Glutamatergic neuron (in vitro differentiated cells): ENCODE measurements around the gene DLG2. TPM values are rescaled to one million over a fixed set of nuclear protein-coding genes. Genes with fewer than 3 reads are reported as not detected.
A peak's percentile ranks its signal among the peaks of the same experiment; 100 is the strongest.
"Not testable (repeated sequence)": the region's sequence is repeated elsewhere in the genome, so short reads cannot be mapped to it uniquely, and the experiment has no call there.

Source experiments
- DNase-seq: peaks from one replicate; pipeline ENCODE4 v3.0.0; 2022
- H3K27ac Mint-ChIP-seq: one replicate; pipeline ENCODE4 v1.8.0; 2020; ENCODE audit warnings: mild to moderate bottlenecking, mixed read lengths, inconsistent platforms; ENCODE audit not compliant: unreplicated experiment
- H3K27me3 Mint-ChIP-seq: one replicate; pipeline ENCODE4 v1.8.0; 2020; ENCODE audit warnings: mild to moderate bottlenecking, moderate library complexity, mixed read lengths, inconsistent platforms; ENCODE audit not compliant: unreplicated experiment
- H3K36me3 Mint-ChIP-seq: one replicate; pipeline ENCODE4 v1.8.0; 2020; ENCODE audit warnings: mild to moderate bottlenecking, mixed read lengths, inconsistent platforms; ENCODE audit not compliant: unreplicated experiment
- H3K4me1 Mint-ChIP-seq: one replicate; pipeline ENCODE4 v1.8.0; 2020; ENCODE audit warnings: mild to moderate bottlenecking, low read depth, mixed read lengths, inconsistent platforms; ENCODE audit not compliant: unreplicated experiment
- H3K4me3 Mint-ChIP-seq: one replicate; pipeline ENCODE4 v1.8.0; 2020; ENCODE audit warnings: mild to moderate bottlenecking, mixed read lengths, inconsistent platforms; ENCODE audit not compliant: unreplicated experiment
- H3K9me3 Mint-ChIP-seq: one replicate; pipeline ENCODE4 v1.8.0; 2020; ENCODE audit warnings: mild to moderate bottlenecking, moderate library complexity, mixed read lengths, inconsistent platforms; ENCODE audit not compliant: unreplicated experiment
- total RNA-seq: library from RNA; stranded (reverse); fragmentation: NEBNext Ultra II Directional; extraction: Animal tissue kit (Norgen Biotek cat#: 25700); gene quantifications from one replicate; pipeline ENCODE4 v1.2.1, GENCODE V29; 2021; ENCODE audit not compliant: unreplicated experiment
- TF ChIP-seq, protein P1 (sequence below): fragments of 200-600 bp; sonication (generic); IDR thresholded peaks from one replicate; pipeline ENCODE4 v1.5.0; 2021; ENCODE audit not compliant: partially characterized antibody, unreplicated experiment

The DLG2 gene
- total RNA-seq, 1 donor from 2014 or later: 2.9 TPM

- TF ChIP-seq, protein P1, sequence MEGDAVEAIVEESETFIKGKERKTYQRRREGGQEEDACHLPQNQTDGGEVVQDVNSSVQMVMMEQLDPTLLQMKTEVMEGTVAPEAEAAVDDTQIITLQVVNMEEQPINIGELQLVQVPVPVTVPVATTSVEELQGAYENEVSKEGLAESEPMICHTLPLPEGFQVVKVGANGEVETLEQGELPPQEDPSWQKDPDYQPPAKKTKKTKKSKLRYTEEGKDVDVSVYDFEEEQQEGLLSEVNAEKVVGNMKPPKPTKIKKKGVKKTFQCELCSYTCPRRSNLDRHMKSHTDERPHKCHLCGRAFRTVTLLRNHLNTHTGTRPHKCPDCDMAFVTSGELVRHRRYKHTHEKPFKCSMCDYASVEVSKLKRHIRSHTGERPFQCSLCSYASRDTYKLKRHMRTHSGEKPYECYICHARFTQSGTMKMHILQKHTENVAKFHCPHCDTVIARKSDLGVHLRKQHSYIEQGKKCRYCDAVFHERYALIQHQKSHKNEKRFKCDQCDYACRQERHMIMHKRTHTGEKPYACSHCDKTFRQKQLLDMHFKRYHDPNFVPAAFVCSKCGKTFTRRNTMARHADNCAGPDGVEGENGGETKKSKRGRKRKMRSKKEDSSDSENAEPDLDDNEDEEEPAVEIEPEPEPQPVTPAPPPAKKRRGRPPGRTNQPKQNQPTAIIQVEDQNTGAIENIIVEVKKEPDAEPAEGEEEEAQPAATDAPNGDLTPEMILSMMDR: no peak
- no peak for DNase-seq
- Mint-ChIP-seq H3K36me3 (no peaks in the 10 kb centered on the region), H3K9me3 (no peaks in the 10 kb centered on the region), H3K27me3 (no peaks in the 10 kb centered on the region), H3K4me3 (no peak overlapping the region), H3K27ac (no peak overlapping the region), H3K4me1 (no peaks in the 10 kb centered on the region)
These were observed 2026.5 kb downstream of the DLG2 start for GRCh38 chr11:83600661-83601060.

DNA sequence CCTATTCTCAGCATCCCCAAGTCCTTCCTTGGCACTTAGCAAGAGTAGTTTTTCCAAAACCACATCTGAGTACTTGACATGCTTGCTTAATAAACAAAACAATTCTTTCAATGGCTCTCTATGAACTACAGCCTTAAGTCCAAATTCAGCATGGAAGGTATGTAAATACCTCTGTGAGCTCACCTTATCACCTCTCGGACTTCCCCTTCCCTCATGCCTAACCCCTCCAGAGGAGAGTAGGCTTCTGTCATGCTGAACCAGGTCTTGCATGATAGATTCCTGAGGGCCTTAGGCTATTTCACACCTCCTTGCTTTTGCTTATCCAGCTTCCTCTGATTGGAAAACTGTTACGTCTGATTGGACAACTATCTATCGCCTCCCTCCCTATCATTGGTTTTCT is 2028.1 kb downstream of the DLG2 start:
- H3K36me3 Mint-ChIP-seq: no peaks in the 10 kb centered on the region
- no peaks in the 10 kb centered on the region for H3K9me3 Mint-ChIP-seq
- no peak overlapping the region for H3K4me3 Mint-ChIP-seq
- TF ChIP-seq, protein P1: no peak
- no peak overlapping the region for H3K27ac Mint-ChIP-seq
- DNase-seq: no peak
- no peaks in the 10 kb centered on the region for H3K4me1 Mint-ChIP-seq
- no peaks in the 10 kb centered on the region for H3K27me3 Mint-ChIP-seq

GRCh38 chr11:83587797-83588196 is 2039.3 kb downstream of the DLG2 start:
- not testable (repeated sequence) for H3K9me3 Mint-ChIP-seq, H3K27me3 Mint-ChIP-seq, DNase-seq, H3K27ac Mint-ChIP-seq, H3K36me3 Mint-ChIP-seq, H3K4me1 Mint-ChIP-seq
- peak overlapping the region; percentile 82 for H3K4me3 Mint-ChIP-seq

DNA sequence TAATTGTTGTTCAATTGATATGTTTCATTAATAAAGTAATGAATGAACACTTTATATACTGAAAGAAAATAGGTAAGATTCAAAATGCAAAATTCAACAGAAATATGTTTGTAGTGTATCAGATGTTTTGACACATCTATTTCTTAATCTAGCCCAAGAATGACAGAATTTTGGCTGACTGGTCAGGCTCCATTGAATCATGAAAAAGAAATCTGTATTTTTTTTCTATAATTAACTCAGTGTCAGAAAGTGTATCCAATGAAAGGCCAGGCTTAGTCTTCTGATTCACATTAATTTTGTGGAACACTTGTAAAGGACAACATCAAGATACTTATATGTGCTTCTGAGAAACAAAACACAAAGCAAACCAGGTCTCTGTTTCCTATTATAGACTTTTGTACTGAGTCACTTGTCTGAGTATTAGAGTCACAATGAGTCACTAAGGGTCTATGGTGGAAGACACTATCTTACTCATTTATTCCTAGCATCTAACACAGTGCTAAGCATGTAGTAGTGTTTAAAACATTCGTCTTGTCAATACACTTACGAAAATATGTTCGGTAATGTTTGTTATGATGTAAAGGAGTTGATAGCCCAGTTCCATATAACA is 2043.3 kb downstream of the DLG2 start:
- no peaks in the 10 kb centered on the region for H3K4me1 Mint-ChIP-seq
- DNase-seq: no peak
- peaks cover 1% of the 10 kb centered on the region for H3K27me3 Mint-ChIP-seq
- no peaks in the 10 kb centered on the region for H3K36me3 Mint-ChIP-seq
- no peak overlapping the region for H3K4me3 Mint-ChIP-seq
- H3K9me3 Mint-ChIP-seq: no peaks in the 10 kb centered on the region
- TF ChIP-seq, protein P1: no peak
- no peak overlapping the region for H3K27ac Mint-ChIP-seq

DNA sequence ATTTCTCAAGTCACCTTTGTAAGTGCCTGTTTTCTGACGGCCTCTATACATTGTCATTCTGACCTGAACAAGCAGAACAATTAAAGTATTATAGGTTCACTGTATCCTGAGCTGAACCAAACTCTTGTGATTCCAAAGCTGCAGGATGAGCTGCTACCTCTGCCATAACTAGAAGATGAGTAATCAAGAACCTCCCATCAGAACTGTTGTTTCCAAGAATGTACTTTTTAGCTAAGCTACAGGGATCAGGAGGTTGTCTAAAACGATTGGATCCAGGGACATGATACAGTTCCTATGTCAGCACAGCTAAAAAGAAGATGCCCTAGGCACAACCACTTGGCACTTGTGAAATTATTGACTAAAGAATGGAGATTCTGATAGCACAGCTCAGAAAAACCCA is 2052.6 kb downstream of the DLG2 start:
- peaks cover 1% of the 10 kb centered on the region for H3K9me3 Mint-ChIP-seq
- DNase-seq: no peak

More for the DNA sequence above, 2052.6 kb downstream of the DLG2 start:
- Mint-ChIP-seq H3K4me3 (no peak overlapping the region), H3K27me3 (no peaks in the 10 kb centered on the region), H3K4me1 (no peaks in the 10 kb centered on the region), H3K36me3 (no peaks in the 10 kb centered on the region), H3K27ac (no peak overlapping the region)
- TF ChIP-seq, protein P1: no peak
